H1 (cell line): ENCODE results near the gene SIPA1L3.

Source experiments
- CTCF ChIP-seq, 3 experiments: IDR thresholded peaks; 1 replicate in 2 of 3; 2 replicates in 1 of 3; pipeline versions ENCODE4 v1.5.1 to v1.6.1; 2011; ENCODE audit warnings: low read length in 3 of 3, mild to moderate bottlenecking in 3 of 3, inconsistent platforms in 2 of 3, low read depth in 1 of 3, moderate library complexity in 1 of 3; ENCODE audit not compliant: insufficient read depth in 1 of 3; ENCODE audit errors: control extremely low read depth in 1 of 3
- EP300 ChIP-seq, 2 experiments: IDR thresholded peaks; 1 replicate in 1 of 2; 2 replicates in 1 of 2; pipeline ENCODE4 v1.6.1; 2011 to 2012; ENCODE audit warnings: low read depth in 2 of 2, low read length in 2 of 2, mild to moderate bottlenecking in 2 of 2, borderline replicate concordance in 1 of 2, inconsistent platforms in 1 of 2, moderate library complexity in 1 of 2
- KDM5A ChIP-seq: fragments of 200-600 bp; IDR thresholded peaks from 2 replicates; pipeline ENCODE4 v1.7.1; 2012; ENCODE audit warnings: mild to moderate bottlenecking, low read length, inconsistent platforms, mixed read lengths
- MAX ChIP-seq: IDR thresholded peaks from 2 replicates; pipeline ENCODE4 v1.6.1; 2012; ENCODE audit warnings: inconsistent platforms

GRCh38 chr19:38252385-38252784, 345.4 kb downstream of the SIPA1L3 start:
- TF ChIP-seq CTCF (IDR thresholded peaks at IDR 0.05; ENCODE audit: control extremely low read depth in 1 of 3, insufficient read depth in 1 of 3, low read depth in 1 of 3, low read length in 3 of 3) (no peak), MAX (no peak), KDM5A (no peak), EP300 (IDR thresholded peaks at IDR 0.05; ENCODE audit: borderline replicate concordance in 1 of 2, low read depth in 2 of 2, low read length in 2 of 2) (no peak)
